Measurements from ENCODE around the gene KIT.

KIT gene

GRCh38 chr4:54745031-54745770, 87.4 kb downstream of the KIT start:
- Histone ChIP-seq H3K36me3 (ENCODE audit: low read length) (no peaks in the 10 kb centered on the region), H2AFZ (ENCODE audit: low read depth, low read length, severe bottlenecking) (no peak overlapping the region), H3K4me3 (ENCODE audit: insufficient read depth, low read length, poor library complexity, severe bottlenecking) (no peak overlapping the region), H3F3A (ENCODE audit: insufficient read depth) (no peaks in the 10 kb centered on the region), H3K27me3 (ENCODE audit: low read length) (no peaks in the 10 kb centered on the region), H3K9me3 (ENCODE audit: insufficient read depth, low read length) (no peaks in the 10 kb centered on the region), H3K27ac (ENCODE audit: low read depth, low read length) (no peak overlapping the region), H3K9ac (ENCODE audit: low read length) (no peak overlapping the region), H3K9me2 (replicated peaks; ENCODE audit: insufficient read depth, low read length) (no peaks in the 10 kb centered on the region), H4K20me1 (ENCODE audit: low read depth, low read length) (no peaks in the 10 kb centered on the region), H3K79me2 (ENCODE audit: insufficient read depth, low read length) (no peaks in the 10 kb centered on the region), H3K4me2 (ENCODE audit: low read depth, low read length, poor library complexity, severe bottlenecking) (no peak overlapping the region)
- TF ChIP-seq EZH2phosphoT487 (conservative IDR thresholded peaks at IDR 0.05; ENCODE audit: low read length) = no peak

- no peaks in the 10 kb centered on the region for H3K27me3 ChIP-seq (ENCODE audit: low read length)
- H3K27ac ChIP-seq (ENCODE audit: low read depth, low read length) = no peak overlapping the region
- no peaks in the 10 kb centered on the region for H3K79me2 ChIP-seq (ENCODE audit: insufficient read depth, low read length)
- H3K36me3 ChIP-seq (ENCODE audit: low read length) = no peaks in the 10 kb centered on the region
- no peak overlapping the region for H3K4me3 ChIP-seq (ENCODE audit: insufficient read depth, low read length, poor library complexity, severe bottlenecking)
- TF ChIP-seq EZH2phosphoT487 (conservative IDR thresholded peaks at IDR 0.05; ENCODE audit: low read length) (no peak), CTCF (IDR thresholded peaks at IDR 0.05; ENCODE audit: insufficient read depth, low read length, poor library complexity, severe bottlenecking) (no peak)
- H3K4me2 ChIP-seq (ENCODE audit: low read depth, low read length, poor library complexity, severe bottlenecking) = no peak overlapping the region
- H3K9ac ChIP-seq (ENCODE audit: low read length) = no peak overlapping the region
- no peaks in the 10 kb centered on the region for H3F3A ChIP-seq (ENCODE audit: insufficient read depth)
- no peaks in the 10 kb centered on the region for H3K9me2 ChIP-seq (replicated peaks; ENCODE audit: insufficient read depth, low read length)
- no peak overlapping the region for H2AFZ ChIP-seq (ENCODE audit: low read depth, low read length, severe bottlenecking)
- H4K20me1 ChIP-seq (ENCODE audit: low read depth, low read length) = no peaks in the 10 kb centered on the region
- no peaks in the 10 kb centered on the region for H3K9me3 ChIP-seq (ENCODE audit: insufficient read depth, low read length)
Observed at GRCh38 chr4:54746218-54746617, 88.5 kb downstream of the KIT start.

- H3K9ac ChIP-seq (ENCODE audit: low read length) = no peak overlapping the region
- no peaks in the 10 kb centered on the region for H3K9me3 ChIP-seq (ENCODE audit: insufficient read depth, low read length)
- no peaks in the 10 kb centered on the region for H3K79me2 ChIP-seq (ENCODE audit: insufficient read depth, low read length)
- no peak overlapping the region for H3K27ac ChIP-seq (ENCODE audit: low read depth, low read length)
- no peaks in the 10 kb centered on the region for H3F3A ChIP-seq (ENCODE audit: insufficient read depth)
- no peaks in the 10 kb centered on the region for H3K36me3 ChIP-seq (ENCODE audit: low read length)
- no peaks in the 10 kb centered on the region for H4K20me1 ChIP-seq (ENCODE audit: low read depth, low read length)
- H3K4me3 ChIP-seq (ENCODE audit: insufficient read depth, low read length, poor library complexity, severe bottlenecking) = no peak overlapping the region
- H3K27me3 ChIP-seq (ENCODE audit: low read length) = no peaks in the 10 kb centered on the region
- no peak overlapping the region for H3K4me2 ChIP-seq (ENCODE audit: low read depth, low read length, poor library complexity, severe bottlenecking)
- TF ChIP-seq EZH2phosphoT487 (conservative IDR thresholded peaks at IDR 0.05; ENCODE audit: low read length) = no peak
- no peak for TF ChIP-seq CTCF (IDR thresholded peaks at IDR 0.05; ENCODE audit: insufficient read depth, low read length, poor library complexity, severe bottlenecking)
- H3K9me2 ChIP-seq (replicated peaks; ENCODE audit: insufficient read depth, low read length) = no peaks in the 10 kb centered on the region
- H2AFZ ChIP-seq (ENCODE audit: low read depth, low read length, severe bottlenecking) = no peak overlapping the region
Observed at GRCh38 chr4:54750341-54750740, 92.6 kb downstream of the KIT start.

- TF ChIP-seq EZH2phosphoT487 (conservative IDR thresholded peaks at IDR 0.05; ENCODE audit: low read length) (no peak), CTCF (IDR thresholded peaks at IDR 0.05; ENCODE audit: insufficient read depth, low read length, poor library complexity, severe bottlenecking) (no peak)
- Histone ChIP-seq H3K9ac (ENCODE audit: low read length) (no peak overlapping the region), H3K4me2 (ENCODE audit: low read depth, low read length, poor library complexity, severe bottlenecking) (no peak overlapping the region), H3K79me2 (ENCODE audit: insufficient read depth, low read length) (no peaks in the 10 kb centered on the region), H4K20me1 (ENCODE audit: low read depth, low read length) (no peaks in the 10 kb centered on the region), H3K9me2 (replicated peaks; ENCODE audit: insufficient read depth, low read length) (no peaks in the 10 kb centered on the region), H3K4me3 (ENCODE audit: insufficient read depth, low read length, poor library complexity, severe bottlenecking) (no peak overlapping the region), H3K36me3 (ENCODE audit: low read length) (no peaks in the 10 kb centered on the region), H3K27ac (ENCODE audit: low read depth, low read length) (no peak overlapping the region), H3K27me3 (ENCODE audit: low read length) (no peaks in the 10 kb centered on the region), H3F3A (ENCODE audit: insufficient read depth) (no peaks in the 10 kb centered on the region), H3K9me3 (ENCODE audit: insufficient read depth, low read length) (no peaks in the 10 kb centered on the region), H2AFZ (ENCODE audit: low read depth, low read length, severe bottlenecking) (no peak overlapping the region)
Observed at GRCh38 chr4:54754394-54754793, 96.6 kb downstream of the KIT start.

Data from SU-DHL-6 (cell line).